Measurements from ENCODE around the gene CHRM1.

GRCh38 chr11:62880231-62880802 is 40.8 kb downstream of the CHRM1 start:
- TF ChIP-seq POLR2A (IDR thresholded peaks at IDR 0.05; ENCODE audit: low read depth, low read length), result no peak
- TF ChIP-seq POLR2AphosphoS5 (IDR thresholded peaks at IDR 0.05; ENCODE audit: low read depth, low read length), result no peak
- no peak for TF ChIP-seq TAF1 (IDR thresholded peaks at IDR 0.05; ENCODE audit: borderline replicate concordance, low read depth, low read length)

Data from GM12892 (cell line).